H1 (cell line): ENCODE results near the gene IL12B. TPM values are rescaled to one million over a fixed set of nuclear protein-coding genes. Genes with fewer than 3 reads are reported as not detected.

Source experiments
- CTCF ChIA-PET: fragments of 300-600 bp; sonication (Branson Sonifier 250); formaldehyde crosslinking; loops from one replicate; lab custom pipeline; 2021; ENCODE audit not compliant: partially characterized antibody; lab: Charles Lee
- POLR2A ChIA-PET: fragments of 300-600 bp; sonication (Branson Sonifier 250); formaldehyde crosslinking; loops from one replicate; lab custom pipeline; 2021; ENCODE audit warnings: inconsistent platforms; ENCODE audit not compliant: partially characterized antibody; lab: Charles Lee
- DNase-seq, 2 experiments: peaks; one replicate each; pipeline versions ENCODE4 v3.0.0 to v3.0.0-alpha.2; 2010 to 2022; ENCODE audit warnings: low spot score in 2 of 2, low read depth in 1 of 2, mixed read lengths in 1 of 2
- FAIRE-seq: peaks from 2 replicates; lab custom pipeline; 2011; peaks lifted over from hg19 to GRCh38; lab: Jason Lieb, UNC
- H2AFZ ChIP-seq: 2 replicates; pipeline ENCODE4 v1.8.1; 2012; ENCODE audit warnings: low read length, inconsistent platforms
- H2AK5ac ChIP-seq: 2 replicates; pipeline ENCODE4 v1.6.1; 2013; ENCODE audit warnings: low read depth, low read length
- H2BK120ac ChIP-seq: replicated peaks from 2 replicates; pipeline ENCODE3; 2013; ENCODE audit warnings: low read depth, low read length, inconsistent platforms
- H2BK12ac ChIP-seq: 2 replicates; pipeline ENCODE4 v1.6.1; 2013; ENCODE audit warnings: low read depth, low read length
- H2BK15ac ChIP-seq: 2 replicates; pipeline ENCODE4 v1.6.1; 2013; ENCODE audit warnings: low read length
- H2BK20ac ChIP-seq: 2 replicates; pipeline ENCODE4 v1.6.1; 2013; ENCODE audit warnings: low read length
- H2BK5ac ChIP-seq: 2 replicates; pipeline ENCODE4 v1.6.1; 2013; ENCODE audit warnings: low read depth, low read length
- H3K14ac ChIP-seq: 2 replicates; pipeline ENCODE4 v1.6.1; 2013; ENCODE audit warnings: inconsistent platforms; ENCODE audit not compliant: insufficient read length
- H3K18ac ChIP-seq: 2 replicates; pipeline ENCODE4 v1.6.1; 2013; ENCODE audit warnings: low read length; ENCODE audit errors: extremely low read depth
- H3K23ac ChIP-seq: 2 replicates; pipeline ENCODE4 v1.6.1; 2013; ENCODE audit warnings: inconsistent platforms; ENCODE audit not compliant: insufficient read length
- H3K23me2 ChIP-seq: 2 replicates; pipeline ENCODE4 v1.6.1; 2013; ENCODE audit warnings: low read depth, low read length
- H3K27ac ChIP-seq: 2 replicates; pipeline ENCODE4 v1.6.1; 2011; ENCODE audit warnings: low read depth, low read length, inconsistent platforms
- H3K27me3 ChIP-seq, 4 experiments: replicated peaks in 1 of 4; 1 replicate in 1 of 4; 2 replicates in 3 of 4; pipeline versions ENCODE4 v1.6.1 to v1.8.1; 2011 to 2013; ENCODE audit warnings: low read length in 3 of 4, mild to moderate bottlenecking in 3 of 4, inconsistent platforms in 2 of 4, mixed read lengths in 2 of 4, moderate library complexity in 1 of 4; ENCODE audit not compliant: control insufficient read depth in 3 of 4, insufficient read depth in 3 of 4; ENCODE audit errors: extremely low read depth in 1 of 4
- H3K36me3 ChIP-seq, 4 experiments: 2 replicates each; pipeline versions ENCODE4 v1.6.1 to v1.8.1; 2011 to 2013; ENCODE audit warnings: mild to moderate bottlenecking in 4 of 4, low read length in 3 of 4, moderate library complexity in 2 of 4, control low read depth in 1 of 4, inconsistent platforms in 1 of 4; ENCODE audit not compliant: insufficient read depth in 4 of 4, control insufficient read depth in 2 of 4
- H3K4ac ChIP-seq: replicated peaks from 2 replicates; pipeline ENCODE3; 2013; ENCODE audit warnings: low read length, low read depth, mixed read lengths, inconsistent platforms; ENCODE audit not compliant: insufficient read length
- H3K4me1 ChIP-seq, 4 experiments: replicated peaks in 1 of 4; 1 replicate in 1 of 4; 2 replicates in 3 of 4; pipeline versions ENCODE4 v1.6.1 to v1.8.1; 2011 to 2013; ENCODE audit warnings: low read length in 3 of 4, inconsistent platforms in 2 of 4, mixed read lengths in 1 of 4; ENCODE audit not compliant: insufficient read depth in 4 of 4, control insufficient read depth in 3 of 4
- H3K4me2 ChIP-seq, 2 experiments: 2 replicates each; pipeline versions ENCODE4 v1.6.1 to v1.8.1; 2011 to 2013; ENCODE audit warnings: low read depth in 2 of 2, low read length in 2 of 2, control low read depth in 1 of 2, inconsistent platforms in 1 of 2, mild to moderate bottlenecking in 1 of 2; ENCODE audit not compliant: insufficient read depth in 1 of 2
- H3K4me3 ChIP-seq, 4 experiments: fragments of 200-600, 300-600 bp in 1 of 4; sonication (generic), shearing (Covaris generic), sonication (Bioruptor Twin) in 1 of 4; 2 replicates each; pipeline versions ENCODE4 v1.5.1 to v1.8.1; 2011 to 2016; ENCODE audit warnings: low read length in 4 of 4, low read depth in 3 of 4, control low read depth in 2 of 4, inconsistent platforms in 2 of 4, mild to moderate bottlenecking in 2 of 4, mixed read lengths in 1 of 4, moderate library complexity in 1 of 4; ENCODE audit not compliant: insufficient read depth in 2 of 4; ENCODE audit errors: extremely low read depth in 1 of 4
- H3K56ac ChIP-seq: replicated peaks from 2 replicates; pipeline ENCODE3; 2013; ENCODE audit warnings: low read depth, mild to moderate bottlenecking, mixed read lengths, low read length, inconsistent platforms; ENCODE audit not compliant: insufficient read length
- H3K79me1 ChIP-seq: 2 replicates; pipeline ENCODE4 v1.6.1; 2013; ENCODE audit warnings: low read depth, low read length, control low read depth
- H3K79me2 ChIP-seq, 2 experiments: 2 replicates each; pipeline versions ENCODE4 v1.6.1 to v1.8.1; 2012 to 2013; ENCODE audit warnings: low read length in 2 of 2, mild to moderate bottlenecking in 2 of 2, inconsistent platforms in 1 of 2; ENCODE audit not compliant: insufficient read depth in 2 of 2, control insufficient read depth in 1 of 2
- H3K9ac ChIP-seq, 4 experiments: replicated peaks in 1 of 4; 1 replicate in 1 of 4; 2 replicates in 3 of 4; pipeline versions ENCODE4 v1.6.1 to v1.8.1; 2011 to 2013; ENCODE audit warnings: low read depth in 3 of 4, low read length in 3 of 4, control low read depth in 2 of 4, mild to moderate bottlenecking in 2 of 4, moderate library complexity in 2 of 4, inconsistent platforms in 1 of 4; ENCODE audit errors: extremely low read depth in 1 of 4
- H3K9me3 ChIP-seq, 2 experiments: 2 replicates each; pipeline versions ENCODE4 v1.6.1 to v1.8.1; 2012 to 2013; ENCODE audit warnings: mild to moderate bottlenecking in 2 of 2, moderate library complexity in 2 of 2, control low read depth in 1 of 2, inconsistent platforms in 1 of 2, low read depth in 1 of 2, low read length in 1 of 2, mixed read lengths in 1 of 2; ENCODE audit not compliant: insufficient read depth in 2 of 2
- H4K20me1 ChIP-seq, 2 experiments: replicated peaks in 1 of 2; 2 replicates each; pipeline versions ENCODE3 to v1.8.1; 2011 to 2013; ENCODE audit warnings: inconsistent platforms in 2 of 2, low read length in 2 of 2, mild to moderate bottlenecking in 1 of 2; ENCODE audit not compliant: insufficient read depth in 2 of 2, control insufficient read depth in 1 of 2
- H4K5ac ChIP-seq: 2 replicates; pipeline ENCODE4 v1.6.1; 2013; ENCODE audit warnings: low read length, low read depth, mixed read lengths, inconsistent platforms; ENCODE audit not compliant: insufficient read length
- H4K8ac ChIP-seq: 2 replicates; pipeline ENCODE4 v1.8.0; 2013; ENCODE audit warnings: mild to moderate bottlenecking, moderate library complexity, low read length, inconsistent platforms; ENCODE audit not compliant: insufficient read depth; ENCODE audit errors: extremely low read depth
- H4K91ac ChIP-seq: replicated peaks from 2 replicates; pipeline ENCODE3; 2013; ENCODE audit warnings: low read length, mixed read lengths, inconsistent platforms; ENCODE audit not compliant: insufficient read length
- BRCA1 ChIP-seq: IDR thresholded peaks from 2 replicates; pipeline ENCODE4 v1.6.1; 2012; ENCODE audit warnings: low read depth, low read length, improper control_type of control experiment
- GABPA ChIP-seq: IDR thresholded peaks from 2 replicates; pipeline ENCODE4 v1.6.1; 2011; ENCODE audit warnings: mild to moderate bottlenecking, low read length, moderate library complexity, borderline replicate concordance; ENCODE audit not compliant: insufficient read depth
- KDM1A ChIP-seq: fragments of 200-600, 300-600 bp; sonication (generic); IDR thresholded peaks from 2 replicates; pipeline ENCODE4 v1.7.1; 2016; ENCODE audit warnings: mild to moderate bottlenecking, low read length, borderline replicate concordance
- RAD21 ChIP-seq, 2 experiments: IDR thresholded peaks in 1 of 2; conservative IDR thresholded peaks in 1 of 2; 2 replicates each; pipeline ENCODE4 v1.6.1; 2011; ENCODE audit warnings: low read depth in 2 of 2, low read length in 2 of 2, improper control_type of control experiment in 1 of 2, inconsistent platforms in 1 of 2, mild to moderate bottlenecking in 1 of 2, moderate library complexity in 1 of 2
- RBBP5 ChIP-seq: IDR thresholded peaks from 2 replicates; pipeline ENCODE4 v1.7.1; 2012; ENCODE audit warnings: low read depth, mild to moderate bottlenecking, inconsistent platforms, low read length, moderate library complexity, borderline replicate concordance
- SP1 ChIP-seq: IDR thresholded peaks from 2 replicates; pipeline ENCODE4 v1.6.1; 2011; ENCODE audit warnings: low read depth, low read length
- WGBS, 2 experiments: shearing (Covaris generic) in 1 of 2; methylation state at CpG; one replicate each; pipeline versions ENCODE4 v1.1.6 to v1.1.7; 2013 to 2015; ENCODE audit warnings: low lambda C conversion rate in 2 of 2, mixed read lengths in 2 of 2, inconsistent platforms in 1 of 2, low coverage in 1 of 2, missing lambda C conversion rate in 1 of 2; ENCODE audit not compliant: insufficient replicate concordance in 2 of 2, insufficient coverage in 1 of 2, insufficient read length in 1 of 2; ENCODE audit errors: extremely low coverage in 1 of 2, missing lambda C conversion rate in 1 of 2; 5-methylcytosine and 5-hydroxymethylcytosine counted together
- polyA plus RNA-seq, 7 experiments: library from polyadenylated mRNA; depleted of rRNA in 3 of 7; stranded (reverse) in 5 of 7; unstranded in 2 of 7; fragments of >200 nt in 5 of 7; fragments of 200-250 nt in 2 of 7; gene quantifications; 1 replicate in 5 of 7; 2 replicates in 1 of 7; 4 replicates in 1 of 7; pipeline versions ENCODE4 v1.2.1 to v1.2.3, GENCODE V29; 2011 to 2013; ENCODE audit warnings: missing spikeins in 2 of 7, mixed read lengths in 2 of 7
- total RNA-seq: library from RNA; stranded (reverse); fragmentation: NEBNext Ultra II Directional; extraction: Animal tissue kit (Norgen Biotek cat#: 25700); gene quantifications from 2 replicates; pipeline ENCODE4 v1.2.1, GENCODE V29; 2021

Gene IL12B
- total and polyA plus RNA-seq, 2 of the 8 experiments (the other 6 are each of a cell fraction or from before 2014, with no cell fraction given): not detected

DNA sequence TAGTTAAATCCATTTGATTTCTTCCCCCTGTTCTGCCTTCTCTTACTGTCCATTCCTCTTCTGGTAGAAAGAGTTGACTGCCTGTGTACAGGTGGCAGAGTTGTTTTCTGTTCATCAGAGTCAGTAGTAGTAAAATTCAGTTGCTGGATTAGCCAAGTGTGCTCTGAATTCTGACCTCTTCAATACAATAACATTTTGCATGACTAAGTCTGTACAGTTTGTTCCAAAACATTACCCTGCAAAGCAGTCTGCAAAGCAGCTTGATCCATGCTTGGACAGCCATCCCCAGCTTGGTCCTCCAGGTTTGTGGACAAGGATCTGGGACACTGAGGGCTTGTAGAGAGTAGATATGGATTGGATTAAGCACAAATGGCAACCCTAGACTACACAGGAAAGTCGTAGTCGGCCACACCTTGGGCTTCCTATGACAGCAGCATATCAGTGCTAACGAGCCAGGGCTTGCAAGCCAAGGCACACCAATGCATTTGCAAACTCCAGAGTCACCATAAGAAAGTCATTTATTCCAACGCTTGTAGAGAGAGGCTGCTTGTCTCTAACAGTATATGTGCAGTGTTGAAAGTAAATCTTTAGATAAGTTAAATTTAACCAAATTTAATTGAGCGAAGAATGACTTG is 25.2 kb downstream of the IL12B start:
- H4K8ac ChIP-seq: no peak overlapping the region
- H3K36me3 ChIP-seq: 0 out of 8 replicates have a peak, but pooled peaks cover 0 to 3% (median 0%) of the 10 kb centered on the region in 4 experiments
- no peak overlapping the region for H4K91ac ChIP-seq
- peaks cover 5% of the 10 kb centered on the region in 2 experiments; a peak in 2 of 4 replicates for H3K9me3 ChIP-seq
- no peak overlapping the region for H2AFZ ChIP-seq
- no peak overlapping the region for H3K9ac ChIP-seq
- FAIRE-seq (no peak), DNase-seq (no peak)
- H2BK12ac ChIP-seq: no peak overlapping the region
- no peak overlapping the region for H3K18ac ChIP-seq
- no peaks in the 10 kb centered on the region for H3K79me1 ChIP-seq
- ChIA-PET CTCF (interaction anchor here (0.8 to 1.4 kb wide), 4 partner anchors 12 to 682 kb away, joined by 3 to 5 read pairs (median 4); no protein-coding TSS in a partner anchor), POLR2A (no interaction called here)
- 91% methylated on average over 5 of the region's 5 CpGs; no CpG with 5 or more reads in 1 of the 2 experiments for WGBS, 2 experiments
- H3K14ac ChIP-seq: no peak overlapping the region
- H3K79me2 ChIP-seq: no peaks in the 10 kb centered on the region
- TF ChIP-seq BRCA1: no peak
- no peak for TF ChIP-seq RBBP5
- TF ChIP-seq RAD21 (IDR thresholded peaks at IDR 0.05 in 1 of 2, conservative IDR thresholded peaks at IDR 0.05 in 1 of 2; ENCODE audit: low read depth in 2 of 2, low read length in 2 of 2): no peak
- TF ChIP-seq KDM1A: no peak
- no peak for TF ChIP-seq SP1
- no peak for TF ChIP-seq GABPA
- peaks cover 0 to 7% (median 6%) of the 10 kb centered on the region in 4 experiments; a peak in 5 of 7 replicates for H3K27me3 ChIP-seq
- no peak overlapping the region for H2BK15ac ChIP-seq
- no peak overlapping the region for H3K4me2 ChIP-seq
- no peak overlapping the region for H2BK120ac ChIP-seq
- H3K56ac ChIP-seq: no peak overlapping the region
- H3K23me2 ChIP-seq: no peaks in the 10 kb centered on the region
- H3K4me1 ChIP-seq: peaks cover 0 to 2% (median 0%) of the 10 kb centered on the region in 4 experiments; a peak in 3 of 7 replicates
- no peak overlapping the region for H2BK20ac ChIP-seq
- no peak overlapping the region for H3K27ac ChIP-seq
- H4K5ac ChIP-seq: no peak overlapping the region
- H3K4me3 ChIP-seq: no peak overlapping the region
- H2AK5ac ChIP-seq: no peak overlapping the region
- H3K23ac ChIP-seq: no peak overlapping the region
- H3K4ac ChIP-seq: no peak overlapping the region
- H4K20me1 ChIP-seq: no peaks in the 10 kb centered on the region
- no peak overlapping the region for H2BK5ac ChIP-seq
